ENCODE results near the gene C1orf105.

- TF ChIP-seq CTCF (IDR thresholded peaks at IDR 0.05; ENCODE audit: poor library complexity) (no peak), EZH2 (IDR thresholded peaks at IDR 0.05; ENCODE audit: borderline replicate concordance) (no peak), EZH2phosphoT487 (IDR thresholded peaks at IDR 0.05; ENCODE audit: low read depth, severe bottlenecking, unreplicated experiment) (no peak)
These were observed 61.6 kb downstream of the C1orf105 start for GRCh38 chr1:172482044-172482443.
